ENCODE measurements around the gene ADH7. TPM values are rescaled to one million over a fixed set of nuclear protein-coding genes. Genes with fewer than 3 reads are reported as not detected.

The ADH7 gene
- total and polyA plus RNA-seq, 2 experiments from 2014 or later = not detected

GRCh38 chr4:99436462-99436861 lies 1.3 kb upstream of the ADH7 start (continued):
- no peak for TF ChIP-seq ZNF462 (CRISPR knock-in tag; IDR thresholded peaks at IDR 0.05)

GRCh38 chr4:99430106-99430505 lies 5.0 kb downstream of the ADH7 start:
- DNase-seq (ENCODE audit: low spot score) = no peak
- Mint-ChIP-seq H3K9me3 (no peaks in the 10 kb centered on the region), H3K4me1 (no peaks in the 10 kb centered on the region), H3K36me3 (ENCODE audit: low read depth) (no peaks in the 10 kb centered on the region), H3K4me3 (no peak overlapping the region), H3K27ac (no peak overlapping the region), H3K27me3 (ENCODE audit: insufficient read depth, low read depth, poor library complexity) (no peaks in the 10 kb centered on the region)
- H3K4me2 ChIP-seq = no peak overlapping the region
- TF ChIP-seq NANOG (IDR thresholded peaks at IDR 0.05; ENCODE audit: borderline replicate concordance) (no peak), ZNF114 (CRISPR knock-in tag; IDR thresholded peaks at IDR 0.05) (no peak), REST (IDR thresholded peaks at IDR 0.05; ENCODE audit: unreplicated experiment) (no peak), EZH2phosphoT487 (IDR thresholded peaks at IDR 0.05; ENCODE audit: unreplicated experiment) (no peak)
- H3F3A ChIP-seq (replicated peaks; ENCODE audit: low read depth) = no peaks in the 10 kb centered on the region
- H3K27me3 ChIP-seq (ENCODE audit: insufficient read depth) = no peaks in the 10 kb centered on the region
- no peak overlapping the region for H3K27ac ChIP-seq (ENCODE audit: low read depth)
- H3K79me2 ChIP-seq (replicated peaks; ENCODE audit: insufficient read depth) = no peaks in the 10 kb centered on the region
- H4K20me1 ChIP-seq (replicated peaks; ENCODE audit: insufficient read depth) = no peaks in the 10 kb centered on the region
- no peak overlapping the region for H2AFZ ChIP-seq
- H3K9me2 ChIP-seq (ENCODE audit: insufficient read depth) = no peaks in the 10 kb centered on the region
- no peak for ATAC-seq
- no peaks in the 10 kb centered on the region for H3K36me3 ChIP-seq (ENCODE audit: insufficient read depth)
- no peak overlapping the region for H3K4me3 ChIP-seq
- no peaks in the 10 kb centered on the region for H3K4me1 ChIP-seq (ENCODE audit: insufficient read depth)
